GM12878 (cell line): Measurements from ENCODE around the gene JAGN1. TPM values are rescaled to one million over a fixed set of nuclear protein-coding genes. Genes with fewer than 3 reads are reported as not detected.

Source experiments
- ATAC-seq: fragments of 200-7000 bp; cut with Tn5 transposase; 3 replicates; pipeline ENCODE4 v1.9.1; 2020; ENCODE audit warnings: mild to moderate bottlenecking, moderate library complexity
- BruUV-seq: library from RNA; stranded (reverse); fragments of 400-500 nt; replicated peaks from 2 replicates; lab custom pipeline; 2021; lab: Mats Ljungman, UMichigan
- CTCF ChIA-PET: fragments of 300-600 bp; sonication (Branson Sonifier 250); formaldehyde crosslinking; extraction: SDS; loops from one replicate; lab custom pipeline; 2021; ENCODE audit warnings: inconsistent platforms; lab: Yijun Ruan, JAX
- POLR2A ChIA-PET: fragments of 350-600 bp; formaldehyde crosslinking; extraction: SDS; loops from one replicate; lab custom pipeline; 2021; ENCODE audit warnings: inconsistent platforms; lab: Charles Lee
- RAD21 ChIA-PET: fragments of 300-600 bp; sonication (Branson Sonifier 250); formaldehyde crosslinking; loops from one replicate; lab custom pipeline; 2023; ENCODE audit warnings: antibody characterized with exemption; ENCODE audit not compliant: unreplicated experiment; lab: Charles Lee
- SMC1A ChIA-PET: fragments of 300-600 bp; sonication (Branson Sonifier 250); formaldehyde crosslinking; loops from one replicate; lab custom pipeline; 2023; ENCODE audit not compliant: unreplicated experiment, uncharacterized antibody; lab: Charles Lee
- DNase-seq: peaks from one replicate; pipeline ENCODE4 v3.0.0-alpha.2; 2011; ENCODE audit warnings: low read depth, low spot score
- FAIRE-seq: peaks from 3 replicates; lab custom pipeline; 2011; peaks lifted over from hg19 to GRCh38; lab: Jason Lieb, UNC
- H2AFZ ChIP-seq: 2 replicates; pipeline ENCODE4 v1.6.0; 2011; ENCODE audit warnings: low read depth, low read length, control low read depth; ENCODE audit not compliant: control insufficient read depth
- H3K27ac ChIP-seq: 2 replicates; pipeline ENCODE4 v1.5.1; 2011; ENCODE audit warnings: control low read depth; ENCODE audit not compliant: control insufficient read depth, insufficient read depth
- H3K27me3 ChIP-seq, 2 experiments: replicated peaks in 1 of 2; 2 replicates each; pipeline versions ENCODE4 v1.6.0 to v1.6.1; 2011; ENCODE audit warnings: low read length in 1 of 2; ENCODE audit not compliant: control insufficient read depth in 2 of 2, insufficient read depth in 2 of 2
- H3K36me3 ChIP-seq, 2 experiments: 2 replicates each; pipeline ENCODE4 v1.5.1; 2011; ENCODE audit warnings: low read length in 1 of 2; ENCODE audit not compliant: control insufficient read depth in 2 of 2, insufficient read depth in 2 of 2
- H3K4me1 ChIP-seq: 2 replicates; pipeline ENCODE4 v1.6.1; 2011; ENCODE audit warnings: mild to moderate bottlenecking, low read length, moderate library complexity, mixed read lengths; ENCODE audit not compliant: control insufficient read depth, insufficient read depth
- H3K4me2 ChIP-seq: 2 replicates; pipeline ENCODE4 v1.6.0; 2011; ENCODE audit warnings: control low read depth; ENCODE audit not compliant: control insufficient read depth, insufficient read depth
- H3K4me3 ChIP-seq: fragments of 200-600 bp; sonication (generic); 2 replicates; pipeline ENCODE4 v1.5.1; 2016
- H3K79me2 ChIP-seq: 2 replicates; pipeline ENCODE4 v1.6.0; 2011; ENCODE audit warnings: low read length; ENCODE audit not compliant: control insufficient read depth, insufficient read depth
- H3K9ac ChIP-seq: 2 replicates; pipeline ENCODE4 v1.8.0; 2011; ENCODE audit warnings: low read length, control low read depth, mixed read lengths; ENCODE audit not compliant: control insufficient read depth, insufficient read depth
- H3K9me3 ChIP-seq: replicated peaks from 3 replicates; pipeline ENCODE4 v1.5.1; 2011; ENCODE audit warnings: mild to moderate bottlenecking, low read length; ENCODE audit not compliant: control insufficient read depth, insufficient read depth
- H4K20me1 ChIP-seq: 2 replicates; pipeline ENCODE4 v1.6.0; 2011; ENCODE audit not compliant: control insufficient read depth, insufficient read depth
- CHD4 ChIP-seq: fragments of 200-600 bp; sonication (generic); IDR thresholded peaks from 2 replicates; pipeline ENCODE4 v1.6.1; 2016; ENCODE audit warnings: mild to moderate bottlenecking
- JUNB ChIP-seq: IDR thresholded peaks from 2 replicates; pipeline ENCODE4 v1.6.1; 2016; ENCODE audit warnings: antibody characterized with exemption, mild to moderate bottlenecking
- MEF2A ChIP-seq: IDR thresholded peaks from 2 replicates; pipeline ENCODE4 v1.6.1; 2011; ENCODE audit warnings: low read depth, mild to moderate bottlenecking, low read length, moderate library complexity; ENCODE audit not compliant: insufficient read depth
- MTA3 ChIP-seq: IDR thresholded peaks from 2 replicates; pipeline ENCODE4 v1.6.1; 2012; ENCODE audit warnings: low read length, inconsistent platforms, borderline replicate concordance
- NFXL1 ChIP-seq: fragments of 450-650 bp; IDR thresholded peaks from 2 replicates; pipeline ENCODE4 v1.6.1; 2017; ENCODE audit warnings: antibody characterized with exemption, mild to moderate bottlenecking, borderline replicate concordance
- NFYB ChIP-seq: IDR thresholded peaks from 2 replicates; pipeline ENCODE4 v1.6.1; 2011; ENCODE audit warnings: low read depth, mild to moderate bottlenecking, low read length, improper control_type of control experiment, moderate library complexity; ENCODE audit not compliant: insufficient read depth
- NR2F1 ChIP-seq: fragments of 450-650 bp; conservative IDR thresholded peaks from 2 replicates; pipeline ENCODE4 v1.6.1; 2017; ENCODE audit warnings: mild to moderate bottlenecking
- RCOR1 ChIP-seq: conservative IDR thresholded peaks from 2 replicates; pipeline ENCODE4 v1.6.1; 2012; ENCODE audit warnings: low read depth, low read length, improper control_type of control experiment
- SKIL ChIP-seq: fragments of 450-650 bp; IDR thresholded peaks from 2 replicates; pipeline ENCODE4 v1.6.1; 2017; ENCODE audit warnings: mild to moderate bottlenecking, low read depth, inconsistent platforms; ENCODE audit not compliant: poor library complexity, severe bottlenecking
- SREBF2 ChIP-seq: IDR thresholded peaks from 2 replicates; pipeline ENCODE4 v1.6.1; 2012; ENCODE audit warnings: mild to moderate bottlenecking, low read length
- SUPT20H ChIP-seq: IDR thresholded peaks from 2 replicates; pipeline ENCODE4 v1.6.1; 2011; ENCODE audit warnings: low read depth, mild to moderate bottlenecking, low read length, moderate library complexity, borderline replicate concordance; ENCODE audit not compliant: control insufficient read depth
- TCF12 ChIP-seq: IDR thresholded peaks from 2 replicates; pipeline ENCODE4 v1.6.1; 2011; ENCODE audit warnings: low read depth, mild to moderate bottlenecking, low read length
- WGBS: methylation state at CpG from one replicate; pipeline ENCODE4 v1.1.6; 2016; ENCODE audit warnings: low lambda C conversion rate; ENCODE audit not compliant: insufficient replicate concordance, insufficient coverage; ENCODE audit errors: missing lambda C conversion rate; 5-methylcytosine and 5-hydroxymethylcytosine counted together
- in situ Hi-C: fragments of 300-500 bp; cut with MboI; formaldehyde crosslinking; loops from 9 replicates; pipeline ENCODE4 v1.14.3; 2018; ENCODE audit warnings: mixed read lengths
- intact Hi-C: fragments of 100-400 bp; cut with micrococcal nuclease; formaldehyde crosslinking; loops from one replicate; pipeline ENCODE4 v1.14.2; 2022; ENCODE audit not compliant: unreplicated experiment
- polyA plus RNA-seq, 11 experiments: library from polyadenylated mRNA; depleted of rRNA in 4 of 11; unstranded in 6 of 11; stranded (reverse) in 5 of 11; fragments of >200 nt; fragmentation: Nextera tagmentation in 4 of 11; fragmentation: Illumina TruSeq in 1 of 11; extraction: Ambion mirVana in 4 of 11; extraction: Trizol in 1 of 11; gene quantifications; 1 replicate in 1 of 11; 2 replicates in 10 of 11; pipeline versions ENCODE4 v1.2.1 to v1.2.3, GENCODE V29; 2011 to 2016; ENCODE audit warnings: inconsistent platforms in 2 of 11, missing spikeins in 2 of 11, low read depth in 1 of 11
- total RNA-seq, 4 experiments: library from RNA; depleted of rRNA in 3 of 4; stranded (reverse); fragments of >200 nt in 3 of 4; fragmentation: Illumina TruSeq in 1 of 4; extraction: Trizol in 1 of 4; gene quantifications; 2 replicates each; pipeline versions ENCODE4 v1.2.1 to v1.2.3, GENCODE V29; 2013 to 2021
- TF ChIP-seq, protein P1 (sequence below): fragments of 450-650 bp; IDR thresholded peaks from 2 replicates; pipeline ENCODE4 v1.6.1; 2016; ENCODE audit warnings: mild to moderate bottlenecking, moderate library complexity, borderline replicate concordance
- TF ChIP-seq, protein P2 (sequence below): IDR thresholded peaks from 2 replicates; pipeline ENCODE4 v1.6.1; 2011; ENCODE audit warnings: borderline replicate concordance, low read depth, mild to moderate bottlenecking, moderate library complexity, mixed read lengths, low read length; ENCODE audit not compliant: insufficient read depth; ENCODE audit errors: extremely low read length
- TF ChIP-seq, protein P3 (sequence below), 3 experiments: IDR thresholded peaks in 2 of 3; conservative IDR thresholded peaks in 1 of 3; 2 replicates each; pipeline ENCODE4 v1.5.1; 2011; ENCODE audit warnings: low read depth in 3 of 3, low read length in 3 of 3, mild to moderate bottlenecking in 3 of 3, control low read depth in 2 of 3, moderate library complexity in 2 of 3, inconsistent platforms in 1 of 3, mixed read lengths in 1 of 3; ENCODE audit not compliant: control insufficient read depth in 2 of 3, insufficient read depth in 1 of 3; ENCODE audit errors: extremely low read depth in 1 of 3

Gene JAGN1
- total and polyA plus RNA-seq, 10 of the 15 experiments (the other 5 are each of a cell fraction or from before 2014, with no cell fraction given): 23.3 to 56.0 (median 35.4) TPM

- RAD21 ChIA-PET: interaction anchor here (1.2 kb wide), 1 partner anchor 19 kb away, joined by 4 read pairs; no protein-coding TSS in a partner anchor
- TF ChIP-seq NFYB: no peak
- no peak for TF ChIP-seq SUPT20H
- TF ChIP-seq SREBF2: no peak
- no peak for TF ChIP-seq SKIL
- TF ChIP-seq RCOR1: no peak
- no peak for TF ChIP-seq NR2F1
- no peak for TF ChIP-seq MTA3
- TF ChIP-seq, protein P1, sequence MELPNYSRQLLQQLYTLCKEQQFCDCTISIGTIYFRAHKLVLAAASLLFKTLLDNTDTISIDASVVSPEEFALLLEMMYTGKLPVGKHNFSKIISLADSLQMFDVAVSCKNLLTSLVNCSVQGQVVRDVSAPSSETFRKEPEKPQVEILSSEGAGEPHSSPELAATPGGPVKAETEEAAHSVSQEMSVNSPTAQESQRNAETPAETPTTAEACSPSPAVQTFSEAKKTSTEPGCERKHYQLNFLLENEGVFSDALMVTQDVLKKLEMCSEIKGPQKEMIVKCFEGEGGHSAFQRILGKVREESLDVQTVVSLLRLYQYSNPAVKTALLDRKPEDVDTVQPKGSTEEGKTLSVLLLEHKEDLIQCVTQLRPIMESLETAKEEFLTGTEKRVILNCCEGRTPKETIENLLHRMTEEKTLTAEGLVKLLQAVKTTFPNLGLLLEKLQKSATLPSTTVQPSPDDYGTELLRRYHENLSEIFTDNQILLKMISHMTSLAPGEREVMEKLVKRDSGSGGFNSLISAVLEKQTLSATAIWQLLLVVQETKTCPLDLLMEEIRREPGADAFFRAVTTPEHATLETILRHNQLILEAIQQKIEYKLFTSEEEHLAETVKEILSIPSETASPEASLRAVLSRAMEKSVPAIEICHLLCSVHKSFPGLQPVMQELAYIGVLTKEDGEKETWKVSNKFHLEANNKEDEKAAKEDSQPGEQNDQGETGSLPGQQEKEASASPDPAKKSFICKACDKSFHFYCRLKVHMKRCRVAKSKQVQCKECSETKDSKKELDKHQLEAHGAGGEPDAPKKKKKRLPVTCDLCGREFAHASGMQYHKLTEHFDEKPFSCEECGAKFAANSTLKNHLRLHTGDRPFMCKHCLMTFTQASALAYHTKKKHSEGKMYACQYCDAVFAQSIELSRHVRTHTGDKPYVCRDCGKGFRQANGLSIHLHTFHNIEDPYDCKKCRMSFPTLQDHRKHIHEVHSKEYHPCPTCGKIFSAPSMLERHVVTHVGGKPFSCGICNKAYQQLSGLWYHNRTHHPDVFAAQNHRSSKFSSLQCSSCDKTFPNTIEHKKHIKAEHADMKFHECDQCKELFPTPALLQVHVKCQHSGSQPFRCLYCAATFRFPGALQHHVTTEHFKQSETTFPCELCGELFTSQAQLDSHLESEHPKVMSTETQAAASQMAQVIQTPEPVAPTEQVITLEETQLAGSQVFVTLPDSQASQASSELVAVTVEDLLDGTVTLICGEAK: no peak
- TF ChIP-seq, protein P2, sequence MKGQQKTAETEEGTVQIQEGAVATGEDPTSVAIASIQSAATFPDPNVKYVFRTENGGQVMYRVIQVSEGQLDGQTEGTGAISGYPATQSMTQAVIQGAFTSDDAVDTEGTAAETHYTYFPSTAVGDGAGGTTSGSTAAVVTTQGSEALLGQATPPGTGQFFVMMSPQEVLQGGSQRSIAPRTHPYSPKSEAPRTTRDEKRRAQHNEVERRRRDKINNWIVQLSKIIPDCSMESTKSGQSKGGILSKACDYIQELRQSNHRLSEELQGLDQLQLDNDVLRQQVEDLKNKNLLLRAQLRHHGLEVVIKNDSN: no peak
- TF ChIP-seq TCF12: no peak
- TF ChIP-seq CHD4: no peak
- TF ChIP-seq, protein P3, sequence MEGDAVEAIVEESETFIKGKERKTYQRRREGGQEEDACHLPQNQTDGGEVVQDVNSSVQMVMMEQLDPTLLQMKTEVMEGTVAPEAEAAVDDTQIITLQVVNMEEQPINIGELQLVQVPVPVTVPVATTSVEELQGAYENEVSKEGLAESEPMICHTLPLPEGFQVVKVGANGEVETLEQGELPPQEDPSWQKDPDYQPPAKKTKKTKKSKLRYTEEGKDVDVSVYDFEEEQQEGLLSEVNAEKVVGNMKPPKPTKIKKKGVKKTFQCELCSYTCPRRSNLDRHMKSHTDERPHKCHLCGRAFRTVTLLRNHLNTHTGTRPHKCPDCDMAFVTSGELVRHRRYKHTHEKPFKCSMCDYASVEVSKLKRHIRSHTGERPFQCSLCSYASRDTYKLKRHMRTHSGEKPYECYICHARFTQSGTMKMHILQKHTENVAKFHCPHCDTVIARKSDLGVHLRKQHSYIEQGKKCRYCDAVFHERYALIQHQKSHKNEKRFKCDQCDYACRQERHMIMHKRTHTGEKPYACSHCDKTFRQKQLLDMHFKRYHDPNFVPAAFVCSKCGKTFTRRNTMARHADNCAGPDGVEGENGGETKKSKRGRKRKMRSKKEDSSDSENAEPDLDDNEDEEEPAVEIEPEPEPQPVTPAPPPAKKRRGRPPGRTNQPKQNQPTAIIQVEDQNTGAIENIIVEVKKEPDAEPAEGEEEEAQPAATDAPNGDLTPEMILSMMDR (IDR thresholded peaks at IDR 0.05 in 2 of 3, conservative IDR thresholded peaks at IDR 0.05 in 1 of 3; ENCODE audit: control insufficient read depth in 2 of 3, extremely low read depth in 1 of 3, insufficient read depth in 1 of 3, low read depth in 3 of 3, low read length in 3 of 3): no peak
- TF ChIP-seq MEF2A: no peak
- TF ChIP-seq NFXL1: no peak
- no peak for TF ChIP-seq JUNB
Measured at GRCh38 chr3:9913601-9914000, 23.2 kb downstream of the JAGN1 start.

More at GRCh38 chr3:9913601-9914000, 23.2 kb downstream of the JAGN1 start:
- BruUV-seq: no TSS peak
- Histone ChIP-seq H4K20me1 (no peaks in the 10 kb centered on the region), H3K27ac (no peak overlapping the region), H3K27me3 (peaks cover 0 to 2% of the 10 kb centered on the region in 2 experiments; a peak in 1 of 4 replicates), H3K4me2 (no peak overlapping the region), H2AFZ (no peak overlapping the region), H3K36me3 (no peaks in the 10 kb centered on the region), H3K79me2 (no peaks in the 10 kb centered on the region), H3K9me3 (no peaks in the 10 kb centered on the region), H3K9ac (no peak overlapping the region), H3K4me3 (no peak overlapping the region), H3K4me1 (peaks cover 18% of the 10 kb centered on the region)
- intact Hi-C loops: no loop called here
- ChIA-PET POLR2A (interaction anchor here (0.6 to 1.1 kb wide), 2 partner anchors 14 to 24 kb away, joined by 3 read pairs; no protein-coding TSS in a partner anchor), SMC1A (interaction anchor here (0.8 to 1.5 kb wide), 5 partner anchors 8 to 93 kb away, joined by 3 to 5 read pairs (median 3); no protein-coding TSS in a partner anchor), CTCF (interaction anchor here (0.9 to 4.4 kb wide), 4 partner anchors 16 to 65 kb away, joined by 3 to 31 read pairs (median 3); partner anchors contain the start of gene CRELD1)
- in situ Hi-C loops: no loop called here
- WGBS: 57% methylated on average over 5 of the region's 5 CpGs
- FAIRE-seq (no peak), DNase-seq (no peak), ATAC-seq (no peak)
